ENCODE data around the gene RSAD2.

Gene RSAD2

DNA sequence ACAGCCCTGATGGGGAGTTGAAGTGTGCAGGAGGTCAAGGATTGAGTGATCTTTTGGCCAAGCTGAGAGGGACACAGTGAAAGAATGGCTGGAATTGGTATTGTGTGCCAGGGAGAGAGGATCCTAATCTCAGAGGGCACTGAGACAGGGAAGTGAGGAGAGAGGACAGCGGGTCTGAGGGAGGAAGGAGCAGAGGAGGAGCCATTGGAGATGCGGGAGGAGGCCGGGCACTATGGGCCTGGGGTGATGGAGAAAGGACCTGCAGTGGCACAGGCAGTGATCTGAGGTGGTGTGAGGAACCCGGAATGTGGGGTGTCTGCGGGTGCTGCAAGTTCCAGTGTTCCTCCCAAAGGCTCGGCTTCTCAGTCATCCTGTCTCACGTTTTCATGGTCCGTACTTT, 66.4 kb downstream of the RSAD2 start:
- no peak for DNase-seq

DNA sequence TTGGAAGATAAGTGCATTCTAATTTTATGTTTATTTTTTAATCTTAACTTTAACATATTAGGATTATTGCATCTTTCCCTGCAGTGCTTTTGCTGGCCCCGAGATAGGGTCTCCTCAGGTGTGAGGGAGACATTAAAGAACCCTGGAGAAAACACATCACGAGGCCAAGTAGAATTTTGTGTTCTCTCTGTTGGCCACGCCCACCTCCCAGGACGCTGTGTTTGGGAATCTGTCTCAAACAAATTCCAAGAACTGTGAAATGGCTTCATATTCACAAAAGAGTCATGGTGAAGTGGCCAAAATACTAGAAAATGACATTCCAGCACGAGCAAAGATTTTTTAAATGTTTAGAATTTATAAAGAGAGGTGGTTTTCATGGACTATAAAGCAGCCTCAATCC, 67.0 kb downstream of the RSAD2 start:
- DNase-seq: no peak

DNA sequence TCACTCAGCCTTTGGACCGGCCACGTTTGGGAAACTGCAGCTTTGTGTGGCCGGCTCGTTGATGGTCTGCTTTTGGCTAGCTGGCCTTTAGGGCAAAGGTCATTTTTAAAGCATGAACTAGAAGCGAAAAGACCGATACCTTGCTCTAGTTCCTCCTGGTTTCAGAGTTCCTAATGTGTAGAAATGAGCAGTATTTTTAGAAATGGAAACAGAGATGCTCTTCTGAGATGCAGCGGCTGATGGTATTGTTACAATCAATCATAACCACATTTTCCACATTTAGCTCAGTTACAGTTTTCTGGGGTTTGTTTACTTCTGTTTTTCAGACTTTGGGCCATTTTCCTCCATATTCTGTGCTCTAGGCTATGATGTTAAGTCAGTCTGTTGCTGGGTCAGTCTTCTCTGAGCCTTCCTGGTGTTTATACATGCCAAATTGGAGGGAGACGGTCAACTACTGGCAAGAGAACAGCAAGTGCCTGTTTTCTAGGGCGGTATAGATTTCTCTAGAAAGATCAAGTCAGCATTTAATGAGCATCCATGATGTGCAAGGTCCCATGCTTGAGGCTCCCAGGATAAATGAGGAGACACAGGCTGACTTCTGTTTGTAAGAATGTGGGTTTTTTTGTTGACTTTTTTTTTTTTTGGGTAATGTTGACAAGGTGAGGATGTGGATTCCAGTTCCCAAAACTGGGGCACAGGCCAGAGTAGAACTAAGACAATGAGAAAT, 67.7 kb downstream of the RSAD2 start:
- no peak for DNase-seq

DNA sequence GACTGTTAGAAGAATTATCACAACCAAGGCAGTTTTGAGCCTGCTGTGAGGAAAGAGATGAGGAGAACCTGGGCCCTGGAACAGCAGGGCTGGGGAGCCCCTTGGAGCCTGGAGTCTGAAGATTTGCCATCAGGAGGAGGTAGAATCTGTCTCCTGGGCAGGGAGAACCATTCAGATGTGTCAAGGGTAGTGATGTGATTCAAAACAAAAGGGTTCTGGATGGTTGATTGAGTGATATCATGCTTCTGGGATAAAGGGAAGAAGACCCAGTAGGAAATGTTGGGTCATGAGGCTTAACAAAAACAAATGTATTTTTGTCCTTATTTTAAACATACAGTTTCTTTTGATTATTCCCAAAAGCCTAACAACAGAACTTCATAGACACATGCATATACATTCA, 68.2 kb downstream of the RSAD2 start:
- no peak for DNase-seq

DNA sequence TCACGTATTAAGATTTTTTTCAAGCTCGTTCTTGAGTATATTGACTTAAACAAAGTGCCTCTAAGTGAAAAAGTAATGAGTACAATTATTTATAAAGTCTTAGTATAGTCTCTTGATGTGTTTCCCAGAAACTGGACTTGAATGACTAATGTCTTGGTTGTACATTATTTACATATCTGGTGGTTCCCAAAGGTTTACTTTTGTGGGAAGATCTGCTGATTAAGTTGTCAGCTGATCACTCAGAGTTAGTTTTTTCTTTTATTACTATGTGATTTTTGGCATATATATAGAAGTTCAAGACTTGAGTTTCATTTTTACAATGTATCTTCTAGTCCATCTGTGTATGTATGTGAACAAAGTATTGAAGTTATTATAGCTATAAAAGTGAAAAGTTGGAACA, 69.1 kb downstream of the RSAD2 start:
- DNase-seq: no peak

Data from nucleus accumbens (tissue), 56 donors.